ENCODE data around the gene CRB2. TPM values are rescaled to one million over a fixed set of nuclear protein-coding genes. Genes with fewer than 3 reads are reported as not detected.

CRB2 gene
- total and polyA plus RNA-seq, 2 of the 4 experiments (the other 2 are of a cell fraction) = not detected

GRCh38 chr9:123371805-123372590 is 16.0 kb downstream of the CRB2 start:
- Histone ChIP-seq H2BK120ac (ENCODE audit: low read depth, low read length) (no peak overlapping the region), H3K9me3 (ENCODE audit: control insufficient read depth, insufficient read depth, low read length) (no peaks in the 10 kb centered on the region), H3K4me3 (ENCODE audit: insufficient read depth, low read depth, low read length) (no peak overlapping the region), H3K27ac (ENCODE audit: insufficient read depth, low read length) (no peak overlapping the region), H3K79me1 (ENCODE audit: low read depth in 1 of 2, low read length in 2 of 2) (no peaks in the 10 kb centered on the region), H2BK20ac (ENCODE audit: low read depth, low read length) (no peak overlapping the region), H2BK15ac (ENCODE audit: low read depth, low read length) (no peak overlapping the region), H3K9me1 (ENCODE audit: insufficient read depth, low read length) (no peaks in the 10 kb centered on the region), H3K18ac (ENCODE audit: low read depth, low read length) (no peak overlapping the region), H3K4me2 (ENCODE audit: low read depth, low read length) (no peak overlapping the region), H4K5ac (ENCODE audit: low read depth, low read length) (no peak overlapping the region), H3K14ac (replicated peaks; ENCODE audit: low read depth, low read length) (no peak overlapping the region), H2AFZ (replicated peaks; ENCODE audit: low read length, poor library complexity) (no peak overlapping the region), H4K8ac (ENCODE audit: low read depth in 2 of 2, low read length in 2 of 2) (no peak overlapping the region), H3K4ac (ENCODE audit: low read depth, low read length) (no peak overlapping the region), H3K9ac (ENCODE audit: low read depth, low read length) (no peak overlapping the region), H2AK5ac (ENCODE audit: low read depth, low read length) (no peak overlapping the region), H4K91ac (ENCODE audit: insufficient read depth, low read depth, low read length) (no peak overlapping the region), H3K27me3 (ENCODE audit: control insufficient read depth, insufficient read depth, low read length) (peaks cover 67% of the 10 kb centered on the region), H4K20me1 (ENCODE audit: insufficient read depth, low read length) (no peaks in the 10 kb centered on the region), H2BK5ac (ENCODE audit: low read depth, low read length, poor library complexity, severe bottlenecking) (no peak overlapping the region), H3K56ac (ENCODE audit: extremely low read depth, insufficient read depth, low read length) (no peak overlapping the region), H2AK9ac (replicated peaks; ENCODE audit: low read depth, low read length, poor library complexity) (no peak overlapping the region), H3K36me3 (ENCODE audit: control insufficient read depth, insufficient read depth, low read length) (no peaks in the 10 kb centered on the region), H3K4me1 (ENCODE audit: control insufficient read depth, insufficient read depth, low read length) (no peaks in the 10 kb centered on the region), H3K23ac (ENCODE audit: low read depth, low read length) (no peak overlapping the region)
- dilution Hi-C loops (cut with HindIII; ENCODE audit: low sequenced_read_pairs, unreplicated experiment) (no loop called here), intact Hi-C loops (cut with micrococcal nuclease) (no loop called here), in situ Hi-C loops (cut with MboI; ENCODE audit: low sequenced_read_pairs) (no loop called here)
- TF ChIP-seq USF2 (IDR thresholded peaks at IDR 0.05; ENCODE audit: low read depth, low read length) = no peak
- no peak for TF ChIP-seq BHLHE40 (IDR thresholded peaks at IDR 0.05; ENCODE audit: low read depth, low read length)
- TF ChIP-seq NFE2L2 (IDR thresholded peaks at IDR 0.05; ENCODE audit: low read depth, low read length) = no peak
- TF ChIP-seq SMC3 (IDR thresholded peaks at IDR 0.05; ENCODE audit: low read depth, low read length) = no peak
- TF ChIP-seq RCOR1 (IDR thresholded peaks at IDR 0.05; ENCODE audit: insufficient replicate concordance, low read length) = no peak
- no peak for TF ChIP-seq POLR2A (IDR thresholded peaks at IDR 0.05; ENCODE audit: low read depth, low read length)
- TF ChIP-seq FOS (IDR thresholded peaks at IDR 0.05; ENCODE audit: low read depth, low read length) = no peak
- TF ChIP-seq MAZ (IDR thresholded peaks at IDR 0.05; ENCODE audit: borderline replicate concordance, low read depth, low read length) = no peak
- no peak for TF ChIP-seq CTCF (conservative IDR thresholded peaks at IDR 0.05; ENCODE audit: low read depth, low read length)
- no peak for TF ChIP-seq CHD1 (IDR thresholded peaks at IDR 0.05; ENCODE audit: low read depth, low read length)
- no peak for TF ChIP-seq CEBPB (IDR thresholded peaks at IDR 0.05; ENCODE audit: low read depth, low read length)
- TF ChIP-seq ELK1 (IDR thresholded peaks at IDR 0.05; ENCODE audit: borderline replicate concordance, low read depth, low read length) = no peak
- TF ChIP-seq RFX5 (IDR thresholded peaks at IDR 0.05; ENCODE audit: low read depth, low read length) = no peak
- TF ChIP-seq MAFK (IDR thresholded peaks at IDR 0.05; ENCODE audit: low read depth, low read length) = no peak
- no peak for TF ChIP-seq MXI1 (IDR thresholded peaks at IDR 0.05; ENCODE audit: borderline replicate concordance, low read depth, low read length)
- no peak for TF ChIP-seq RAD21 (IDR thresholded peaks at IDR 0.05; ENCODE audit: low read length)
- no peak for DNase-seq
- ATAC-seq (ENCODE audit: low read depth) = no peak
- BruUV-seq (replicated peaks) = no TSS peak
- WGBS, 2 experiments (ENCODE audit: extremely low coverage in 2 of 2, insufficient read length in 1 of 2) = 80% methylated on average over 6 of the region's 14 CpGs; no CpG with 5 or more reads in 1 of the 2 experiments
- ChIA-PET CTCF (no interaction called here), POLR2A (ENCODE audit: unreplicated experiment) (no interaction called here)

All from IMR-90 (cell line).